NCI-H1436 (cell line): ENCODE measurements around the gene RAB38.

ENCODE experiments used
- DNase-seq: peaks from one replicate; lab custom pipeline; 2025; lab: John Stamatoyannopoulos, UW

RAB38 gene

DNA sequence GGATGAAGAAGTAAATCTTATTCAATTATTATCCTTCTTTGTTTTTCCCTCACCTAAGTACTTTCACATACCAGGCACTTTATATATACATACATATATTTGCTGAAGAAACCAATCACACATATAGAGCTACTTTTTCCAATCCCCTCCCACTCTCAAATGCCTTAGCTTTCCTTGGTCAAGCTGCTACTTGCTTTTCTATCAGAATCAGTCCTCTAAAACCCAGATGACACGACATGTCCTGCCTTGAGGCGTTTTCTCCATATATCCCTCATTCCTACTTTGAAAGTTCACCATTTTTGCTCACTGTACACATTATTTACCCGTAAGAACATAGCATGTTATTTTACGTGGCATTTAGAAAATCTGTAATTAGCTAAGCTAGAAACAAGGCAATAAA, 5.4 kb downstream of the RAB38 start:
- DNase-seq: no peak

GRCh38 chr11:88169471-88169870, 5.8 kb downstream of the RAB38 start:
- DNase-seq: no peak

DNA sequence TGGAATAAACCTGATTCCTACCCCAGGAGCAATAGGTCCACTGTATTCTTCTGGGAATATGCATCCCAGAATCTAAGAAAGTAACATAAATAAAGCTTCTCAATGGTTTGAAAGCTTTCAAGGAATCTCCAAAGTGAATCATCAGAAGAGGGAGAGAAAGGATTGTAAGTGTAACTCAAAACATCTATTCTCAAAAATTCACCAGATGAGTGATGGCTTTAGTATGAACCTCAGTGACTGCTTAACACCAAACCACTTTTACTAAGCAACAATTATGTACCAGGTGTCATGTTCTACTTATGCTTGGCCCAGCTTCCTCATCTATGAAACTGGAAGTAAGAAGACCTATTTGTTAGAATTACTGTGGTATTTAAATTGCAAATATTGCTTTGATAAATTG, 7.4 kb downstream of the RAB38 start:
- no peak for DNase-seq

GRCh38 chr11:88164806-88165585, 10.2 kb downstream of the RAB38 start:
- DNase-seq: no peak

DNA sequence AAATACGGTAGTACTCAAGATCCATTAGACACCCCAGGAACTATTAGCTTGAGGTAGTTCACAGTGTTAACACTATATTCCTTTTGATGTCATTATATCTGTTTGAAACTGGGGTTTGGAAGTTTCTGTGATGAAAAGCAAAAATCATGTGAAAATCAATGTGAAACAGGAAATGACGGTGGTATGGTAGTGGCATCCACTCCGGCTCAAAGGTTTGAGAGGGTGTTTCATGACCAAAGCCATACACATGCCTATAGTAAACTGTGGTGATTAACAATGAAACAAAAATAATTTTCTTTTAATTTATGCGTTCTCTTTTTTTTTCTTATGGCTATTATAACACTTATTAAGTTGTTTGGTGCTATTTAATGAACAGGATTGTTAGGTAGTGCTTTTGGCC, 10.9 kb downstream of the RAB38 start:
- DNase-seq: no peak

DNA sequence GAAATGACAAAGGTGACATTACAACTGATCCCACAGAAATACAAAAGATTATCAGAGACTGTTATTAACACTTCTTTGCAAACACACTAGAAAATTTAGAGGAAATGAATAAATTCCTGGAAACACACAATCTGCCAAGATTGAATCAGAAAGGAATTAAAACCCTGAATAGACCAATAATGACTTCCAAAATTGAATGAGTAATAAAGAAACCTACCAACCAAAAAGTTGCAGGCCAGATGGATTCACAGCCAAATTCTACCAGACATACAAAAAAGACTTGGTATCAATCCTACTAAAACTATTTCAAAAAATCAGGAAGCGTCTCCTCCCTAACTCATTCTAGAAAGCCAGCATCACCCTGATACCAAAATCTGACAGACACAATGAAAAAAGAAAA, 17.2 kb downstream of the RAB38 start:
- DNase-seq: no peak

- DNase-seq: no peak
These were observed 17.9 kb downstream of the RAB38 start for GRCh38 chr11:88157370-88157769.

GRCh38 chr11:88152381-88152780, 22.9 kb downstream of the RAB38 start:
- DNase-seq: no peak

- DNase-seq: no peak
These were observed 23.5 kb downstream of the RAB38 start for GRCh38 chr11:88151709-88152265.

GRCh38 chr11:88146106-88146505, 29.1 kb downstream of the RAB38 start:
- no peak for DNase-seq

DNA sequence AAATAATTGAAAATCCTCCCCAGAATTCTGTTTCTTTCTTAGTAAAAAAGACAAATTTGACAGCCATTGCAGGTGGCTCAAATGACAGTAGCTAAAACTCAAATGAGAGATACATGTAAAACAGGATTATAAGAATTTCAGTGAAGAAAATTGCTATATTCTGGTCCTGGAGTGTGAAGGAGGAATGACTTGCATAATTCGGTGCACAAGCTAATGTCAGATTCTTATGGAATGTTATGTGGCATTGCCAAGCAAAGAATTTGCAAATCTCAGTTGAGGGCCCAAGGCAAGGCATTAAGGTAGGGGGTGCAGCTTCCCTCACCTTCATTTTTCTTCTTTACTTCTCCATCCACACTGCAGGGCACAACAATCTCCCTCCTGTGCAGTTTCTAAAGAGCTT, 35.4 kb downstream of the RAB38 start:
- no peak for DNase-seq

DNA sequence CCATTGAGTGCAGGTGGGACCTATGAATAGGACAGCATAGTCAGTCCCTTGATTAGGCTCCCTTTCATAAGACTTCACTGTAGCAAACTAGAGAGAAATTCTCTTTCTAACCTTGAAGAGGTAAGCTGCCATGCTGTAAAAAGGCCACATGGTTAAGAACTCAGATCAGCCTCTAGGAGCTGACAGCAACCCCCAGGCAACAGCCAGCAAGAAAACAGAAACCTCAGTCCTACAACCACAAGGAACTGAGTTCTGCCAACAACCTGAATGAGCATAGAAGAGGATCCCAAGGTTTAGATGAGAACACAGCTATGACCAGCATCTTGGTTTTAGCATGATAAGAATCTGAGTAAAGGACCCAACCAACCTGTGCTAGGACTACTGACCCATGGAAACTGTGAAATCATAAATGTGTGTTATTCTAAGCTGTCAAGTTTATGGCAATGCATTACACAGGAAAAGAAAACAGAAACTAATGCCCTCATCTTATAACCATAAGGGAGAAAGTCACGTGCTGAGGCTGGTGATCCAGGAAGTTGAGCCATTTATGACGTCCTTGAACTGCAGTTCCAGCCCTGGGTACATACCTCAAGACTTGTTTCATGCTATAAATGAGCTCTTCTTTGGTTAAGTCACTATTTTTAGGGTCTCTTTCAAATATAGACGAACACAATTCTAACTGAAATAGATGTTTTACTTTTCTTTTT, 43.3 kb downstream of the RAB38 start:
- DNase-seq: no peak

DNA sequence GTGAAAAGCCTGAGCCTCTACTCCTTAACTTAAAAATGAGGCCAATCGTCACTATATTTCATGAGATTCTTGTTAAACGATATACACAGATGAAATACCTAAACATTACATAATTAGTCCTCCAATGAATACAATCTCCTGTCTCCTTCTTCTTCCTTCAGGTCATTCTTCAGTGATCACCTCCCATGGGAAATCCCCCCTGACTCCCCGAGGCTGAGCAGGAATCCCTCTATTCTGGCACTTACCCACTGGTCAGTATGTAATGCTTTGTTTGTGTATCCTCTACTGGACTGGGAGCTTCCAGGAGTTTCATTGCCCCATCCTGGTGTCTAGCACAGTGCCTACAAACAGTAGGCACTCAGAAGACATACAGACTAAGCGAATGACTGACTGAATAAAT, 52.3 kb downstream of the RAB38 start:
- DNase-seq: no peak

DNA sequence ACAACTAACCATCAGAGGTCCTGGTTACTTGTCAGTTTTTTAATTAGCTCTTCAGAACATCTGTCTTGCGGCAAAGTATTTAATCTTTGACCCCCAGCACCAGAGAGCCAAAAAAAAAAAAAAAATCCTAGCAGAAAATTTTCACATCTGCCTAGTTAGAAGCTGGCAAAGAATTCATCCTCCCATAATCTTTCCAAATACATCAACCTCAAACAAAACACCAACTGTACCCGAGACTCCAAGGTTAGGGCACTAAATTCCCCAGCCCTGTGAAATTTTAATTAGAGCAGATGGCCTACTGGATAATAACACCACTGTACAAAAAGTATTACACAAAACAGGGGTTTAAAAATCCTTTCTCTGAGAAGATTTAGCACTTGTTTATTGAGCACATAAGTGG, 55.7 kb downstream of the RAB38 start:
- DNase-seq: no peak

GRCh38 chr11:88117281-88117858, 57.9 kb downstream of the RAB38 start:
- DNase-seq: no peak

- no peak for DNase-seq
These were observed 59.2 kb downstream of the RAB38 start for GRCh38 chr11:88115828-88116755.

DNA sequence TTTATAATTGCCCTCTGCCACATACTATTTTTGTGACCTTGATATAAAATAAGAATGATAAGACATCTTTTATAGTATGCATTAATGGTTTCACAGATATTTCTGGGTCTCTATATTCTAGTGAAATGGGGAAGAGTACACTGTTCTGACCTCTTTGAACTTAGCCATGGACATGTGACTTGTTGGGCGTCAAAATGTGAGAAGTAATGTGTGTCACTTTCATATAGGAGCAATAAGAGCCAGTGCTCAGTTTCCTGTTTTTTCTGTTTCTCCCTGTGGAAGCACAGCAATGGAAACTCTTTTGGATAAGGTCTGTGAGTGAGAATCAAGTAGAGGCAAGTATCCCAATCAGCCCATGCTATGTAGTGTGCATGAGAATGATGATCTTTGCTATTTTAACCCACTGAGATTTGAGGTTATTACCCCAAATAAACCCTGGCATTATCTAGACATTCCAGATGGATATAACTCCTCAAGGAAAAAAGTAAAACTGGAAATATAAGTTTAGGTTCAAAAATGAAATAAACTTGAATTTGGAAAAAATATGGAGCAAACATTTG, 60.7 kb downstream of the RAB38 start:
- no peak for DNase-seq

DNA sequence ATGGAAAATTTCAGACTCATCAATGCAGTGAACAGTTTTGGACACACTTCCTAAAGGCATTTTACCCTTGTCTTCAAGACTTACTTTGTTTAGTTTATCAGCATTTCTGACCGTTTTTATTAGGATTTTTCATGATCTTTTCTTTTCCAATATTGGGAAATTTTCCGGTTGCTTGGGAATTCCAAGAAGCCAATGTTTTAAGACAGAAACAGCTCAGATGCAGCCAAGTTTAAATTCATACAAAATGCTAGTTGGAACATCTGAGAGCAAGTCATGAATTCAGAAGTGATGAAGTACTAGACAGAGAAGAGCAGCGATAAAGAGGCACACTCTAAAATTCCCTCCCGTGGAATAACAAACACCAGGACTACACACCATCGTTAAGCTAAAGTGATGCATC, 68.6 kb downstream of the RAB38 start:
- DNase-seq: no peak

- DNase-seq: no peak
These were observed 69.3 kb downstream of the RAB38 start for GRCh38 chr11:88105951-88106350.

DNA sequence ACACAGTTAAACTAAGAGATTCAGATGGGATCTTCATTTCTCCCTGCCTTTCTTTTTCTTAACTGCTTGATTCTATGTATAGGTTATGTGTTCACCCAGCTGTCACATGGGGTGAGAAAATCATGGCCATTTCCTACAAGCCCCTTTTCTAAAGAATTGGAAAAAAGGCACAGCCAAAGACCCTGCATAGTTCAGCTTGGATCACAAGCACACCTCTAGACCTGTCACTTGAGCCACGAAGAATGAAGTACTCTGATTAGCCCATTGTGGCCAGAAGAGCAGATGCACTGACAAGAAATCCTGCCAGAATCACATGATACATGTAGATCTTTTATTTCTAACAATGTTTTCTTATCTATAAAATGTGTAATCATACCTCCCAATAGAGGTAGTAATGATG, 69.7 kb downstream of the RAB38 start:
- no peak for DNase-seq

- DNase-seq: no peak
These were observed 70.8 kb downstream of the RAB38 start for GRCh38 chr11:88104408-88104807.
